ENCODE data around the gene TMEM191B.
"Not testable (repeated sequence)": the region's sequence is repeated elsewhere in the genome, so short reads cannot be mapped to it uniquely, and the experiment has no call there.

TMEM191B gene

DNA sequence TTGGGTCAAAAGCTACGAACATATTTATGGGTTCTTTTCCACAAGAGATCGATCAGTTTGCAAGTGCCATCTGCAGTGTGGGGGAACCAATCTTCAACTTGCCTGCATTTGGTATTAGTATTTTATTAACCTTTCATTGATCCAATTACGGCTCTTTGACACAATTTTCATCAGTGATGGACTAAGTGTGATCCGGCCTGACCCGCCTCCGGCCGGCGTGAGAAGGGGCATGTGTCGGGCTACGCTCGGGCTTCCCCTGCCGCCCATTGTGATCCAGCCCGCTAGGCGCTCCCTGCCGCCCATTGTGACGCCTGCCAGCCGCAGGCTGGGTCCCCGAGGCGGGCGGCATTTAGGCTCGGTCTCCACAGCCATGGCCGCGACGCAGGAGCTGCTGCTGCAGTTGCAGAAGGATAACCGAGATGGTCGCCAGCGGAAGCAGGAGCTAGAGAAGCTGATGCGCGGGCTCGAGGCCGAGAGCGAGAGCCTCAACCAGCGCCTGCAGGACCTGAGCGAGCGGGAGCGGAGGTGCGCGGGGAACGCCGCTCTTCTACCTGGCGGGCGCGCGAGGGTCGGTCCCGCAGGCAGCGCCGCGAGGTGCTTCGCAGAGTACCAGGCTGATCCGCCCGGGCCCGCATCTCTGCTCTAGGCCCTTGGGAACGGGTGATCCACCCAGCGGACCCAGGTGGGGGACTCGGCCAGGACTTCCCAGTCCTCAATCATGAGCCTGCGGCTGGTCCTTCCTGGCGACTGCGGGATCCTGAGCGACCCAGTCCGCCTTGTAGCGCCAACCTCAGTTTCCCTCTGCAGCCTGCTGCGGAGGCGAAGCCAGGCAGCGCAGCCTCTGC, at the start of gene TMEM191B:
TSS of gene TMEM191B (plus strand) at position 51 of the 845 bp plus-strand sequence. CDS start at position 230, 179 bp downstream.
- DNase-seq = not testable (repeated sequence)

DNA sequence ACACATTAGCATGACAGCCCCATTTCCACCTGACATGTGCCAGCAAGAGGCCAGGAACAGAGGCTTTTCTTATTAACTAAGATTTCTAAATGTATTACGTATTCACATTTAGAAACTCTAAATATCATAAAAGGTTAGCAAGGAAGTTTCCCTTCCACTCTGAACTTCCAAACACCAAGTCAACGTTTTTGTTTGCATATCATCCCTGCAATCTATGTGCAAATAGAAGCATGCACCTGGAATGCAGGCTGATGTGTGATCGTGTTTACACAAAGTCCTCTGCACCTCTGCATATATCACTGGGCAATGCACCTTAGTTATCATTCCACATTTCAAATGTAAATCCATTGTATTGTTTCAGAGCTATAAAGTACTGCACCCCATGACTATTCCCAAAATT, 31.4 kb upstream of the TMEM191B start:
- not testable (repeated sequence) for DNase-seq

- not testable (repeated sequence) for DNase-seq
Measured at GRCh38 chr22:18511327-18511726, 16.3 kb upstream of the TMEM191B start.

DNA sequence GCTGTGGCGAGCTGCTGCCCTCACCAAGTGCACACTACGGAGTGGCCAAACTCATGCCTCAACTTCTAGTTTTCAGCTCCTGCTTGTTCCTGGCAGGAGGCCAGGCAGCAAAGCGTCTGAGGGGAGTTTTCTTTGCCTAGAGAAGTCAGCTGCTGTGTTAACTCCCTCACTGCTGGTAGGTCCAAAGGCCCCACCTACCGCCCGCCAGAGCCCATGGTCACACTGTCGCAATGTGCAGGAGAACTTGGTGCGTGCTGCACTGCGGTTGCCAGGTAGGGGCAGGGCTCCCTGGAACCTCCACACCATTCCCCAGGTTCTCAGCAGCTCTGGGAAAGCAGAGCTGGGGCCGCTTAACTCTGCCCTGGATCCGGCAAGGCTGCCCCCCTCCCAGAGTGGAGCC, 15.2 kb upstream of the TMEM191B start:
- DNase-seq = not testable (repeated sequence)

DNA sequence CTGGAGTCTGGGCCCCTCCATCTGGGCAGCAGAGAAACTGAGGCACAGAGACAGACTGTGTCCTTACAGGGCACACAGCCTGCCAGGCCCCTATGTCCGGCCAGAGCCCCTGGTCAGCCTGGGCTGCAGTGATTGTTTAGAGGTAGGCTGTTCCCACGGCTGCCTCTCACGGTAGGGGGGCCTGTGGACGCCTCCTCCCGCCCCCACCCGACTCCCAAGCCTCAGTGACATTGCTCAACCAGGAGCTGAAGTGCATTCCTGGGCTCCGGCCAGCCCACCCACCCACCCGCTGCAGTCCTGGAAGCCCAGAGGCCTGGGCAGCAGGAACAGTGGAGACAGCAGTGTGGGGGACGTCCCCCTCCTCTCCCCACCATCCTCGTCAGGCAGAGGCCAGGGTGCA, 14.1 kb upstream of the TMEM191B start:
- DNase-seq = not testable (repeated sequence)

DNA sequence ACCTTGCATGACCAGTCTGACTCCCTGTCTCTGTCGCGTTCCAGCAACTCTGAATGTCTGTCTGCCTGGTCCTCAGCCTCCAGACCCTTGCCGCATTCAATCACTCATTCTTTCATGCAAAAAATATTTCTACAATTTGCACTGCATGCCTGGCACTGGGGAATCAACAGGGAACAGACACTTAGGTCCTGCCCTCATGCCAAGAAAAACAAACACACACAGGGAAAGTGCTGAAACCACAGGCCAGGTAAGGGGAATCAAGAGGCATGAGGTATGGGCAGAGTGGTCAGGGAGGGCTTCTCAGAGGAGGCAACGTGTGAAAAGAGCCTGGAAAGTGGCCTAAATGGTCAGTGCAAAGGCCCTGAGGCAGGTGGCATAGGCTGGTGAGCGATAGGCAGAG, 9.5 kb upstream of the TMEM191B start, which contains the start of gene GGTLC3:
TSS of gene GGTLC3 (minus strand) at position 101 of the 400 bp plus-strand sequence. CDS start 264 bp downstream, outside the sequence.
- DNase-seq = not testable (repeated sequence)

DNA sequence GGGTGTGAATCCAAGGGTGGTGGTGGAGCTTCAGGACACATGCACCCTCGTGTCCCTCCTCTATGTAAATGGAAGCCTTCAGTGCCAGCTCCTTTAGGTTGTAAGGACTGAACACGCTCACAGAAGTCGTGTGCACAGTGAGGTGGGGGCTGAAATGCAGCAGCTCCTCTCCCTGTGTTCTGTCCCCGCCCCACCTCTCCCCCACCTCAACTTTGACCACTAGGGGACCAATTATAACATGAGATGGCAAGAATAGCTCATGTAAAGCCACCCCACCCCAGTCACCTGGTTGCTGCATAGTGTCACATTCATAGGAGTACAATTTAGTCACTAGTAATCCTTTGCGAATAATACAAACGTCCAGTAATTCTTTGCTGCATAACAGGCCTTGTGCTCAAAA, 4.8 kb upstream of the TMEM191B start:
- not testable (repeated sequence) for DNase-seq

GRCh38 chr22:18523328-18523727, 4.3 kb upstream of the TMEM191B start:
- DNase-seq = not testable (repeated sequence)

- not testable (repeated sequence) for DNase-seq
Measured at GRCh38 chr22:18528597-18529415, 1.2 kb downstream of the TMEM191B start.

GRCh38 chr22:18529416-18530145, 2.0 kb downstream of the TMEM191B start:
- DNase-seq = not testable (repeated sequence)

DNA sequence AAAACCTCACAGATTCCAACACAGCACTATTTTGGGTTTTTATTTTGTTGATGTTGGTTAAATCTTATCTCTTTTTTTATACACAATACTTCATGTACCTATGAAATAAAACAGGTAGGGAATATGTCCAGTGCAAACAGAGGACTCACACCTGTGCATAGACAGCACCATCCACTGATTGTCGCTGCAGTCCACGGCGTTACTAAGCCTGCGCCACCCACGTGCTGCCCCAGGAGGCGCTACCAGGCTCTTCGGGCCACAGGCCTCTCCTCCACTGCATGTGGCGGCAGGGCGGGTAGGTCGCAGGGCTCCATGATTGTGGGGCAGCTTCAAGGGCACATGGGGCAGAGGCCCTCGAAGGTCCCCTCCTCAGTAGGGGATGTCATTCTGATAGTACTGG, 6.0 kb downstream of the TMEM191B start:
- DNase-seq = not testable (repeated sequence)

GRCh38 chr22:18534315-18534714, 6.7 kb downstream of the TMEM191B start:
- DNase-seq = not testable (repeated sequence)

DNA sequence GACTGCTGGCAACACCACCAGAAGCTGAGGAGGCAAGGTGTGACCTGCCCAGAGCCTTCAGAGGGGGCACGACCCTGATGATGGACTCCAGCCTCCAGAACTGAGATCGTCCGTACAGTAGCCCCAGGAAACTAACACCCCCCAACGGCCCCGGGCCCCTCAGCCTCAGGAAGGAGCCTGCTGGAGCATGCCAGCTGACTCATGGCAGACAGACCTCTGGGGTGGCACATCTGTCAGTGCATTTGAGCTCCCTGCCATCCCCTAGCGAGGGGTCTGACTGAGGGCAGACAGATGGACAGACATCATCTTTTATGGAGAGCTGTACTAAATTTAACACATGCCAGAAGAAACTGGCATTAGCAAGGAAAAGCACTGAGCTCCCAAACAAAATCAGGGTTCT, 12.4 kb downstream of the TMEM191B start:
- not testable (repeated sequence) for DNase-seq

DNA sequence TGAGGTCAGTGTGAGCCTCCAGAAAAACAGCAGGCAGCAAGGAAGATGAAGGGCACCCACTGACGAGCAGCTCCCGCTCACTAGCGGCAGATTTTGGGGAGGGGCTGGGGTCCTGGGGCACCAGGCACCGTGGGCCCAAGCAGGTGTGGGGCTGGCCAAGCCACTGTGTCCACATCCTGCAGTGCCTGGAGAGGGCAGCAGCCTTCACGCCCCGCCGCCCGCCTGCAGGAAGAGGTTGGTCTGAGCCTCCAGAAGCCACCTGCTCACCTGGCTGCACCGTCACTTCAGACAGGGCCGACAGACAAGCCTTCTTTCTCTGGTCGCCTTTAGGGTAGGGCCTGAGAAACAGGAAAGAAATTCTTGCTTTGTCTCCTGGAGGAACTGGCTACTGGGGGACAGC, 15.8 kb downstream of the TMEM191B start:
- DNase-seq = not testable (repeated sequence)

DNA sequence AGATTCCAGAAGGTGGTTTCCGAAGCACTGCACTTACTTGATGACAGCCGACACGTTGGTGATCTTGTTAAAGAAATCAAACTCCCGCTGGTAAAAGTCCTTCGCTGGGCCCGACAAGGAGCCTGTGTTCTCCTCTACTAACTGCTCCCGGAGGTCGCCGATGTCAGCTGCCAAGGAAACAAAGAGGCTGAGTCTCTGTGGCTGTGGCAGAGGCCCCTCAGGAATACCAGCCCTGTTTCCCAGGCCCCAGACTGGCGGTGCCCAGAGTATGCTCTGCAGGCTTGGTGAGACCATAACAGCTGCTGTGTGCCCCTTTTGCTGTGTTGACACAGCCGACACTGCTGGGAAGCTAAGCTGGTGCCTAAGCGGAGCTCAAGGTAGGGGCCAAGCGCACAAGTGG, 17.0 kb downstream of the TMEM191B start:
- DNase-seq = not testable (repeated sequence)

DNA sequence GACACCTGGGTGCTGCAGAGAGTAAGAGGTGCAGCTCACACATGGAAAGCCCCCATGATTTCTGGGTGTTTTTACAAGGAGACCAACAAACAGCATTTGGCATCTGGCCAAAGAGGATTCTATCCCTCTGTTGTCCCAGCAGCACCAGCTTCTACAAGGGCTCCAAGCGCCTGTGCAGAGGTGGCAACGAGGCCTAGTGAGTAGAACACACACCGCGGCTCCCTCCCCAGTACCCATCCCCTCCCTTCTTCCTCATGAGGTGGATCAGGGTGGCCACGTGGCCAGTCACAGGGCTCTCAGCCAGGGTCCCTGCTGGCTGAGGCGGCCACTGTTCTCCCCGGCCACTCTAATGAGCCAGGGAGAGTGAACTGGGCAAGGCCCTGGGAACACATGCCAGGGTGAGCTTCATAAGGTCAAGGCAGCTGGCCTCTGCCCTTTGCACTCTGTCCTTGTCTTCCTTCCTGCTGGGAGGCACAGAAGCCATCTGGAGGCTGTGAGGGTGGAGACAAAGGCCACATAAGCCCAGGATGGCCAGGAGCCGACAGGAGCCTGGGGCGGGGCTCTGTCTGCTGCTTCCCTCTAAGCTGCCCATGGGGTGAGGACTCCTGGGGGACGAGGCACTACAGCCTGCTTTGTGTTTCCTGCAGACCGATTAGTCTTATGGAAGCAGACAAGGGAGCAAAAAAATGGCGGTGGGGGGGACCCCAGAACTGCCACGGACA, 22.0 kb downstream of the TMEM191B start:
- not testable (repeated sequence) for DNase-seq

DNA sequence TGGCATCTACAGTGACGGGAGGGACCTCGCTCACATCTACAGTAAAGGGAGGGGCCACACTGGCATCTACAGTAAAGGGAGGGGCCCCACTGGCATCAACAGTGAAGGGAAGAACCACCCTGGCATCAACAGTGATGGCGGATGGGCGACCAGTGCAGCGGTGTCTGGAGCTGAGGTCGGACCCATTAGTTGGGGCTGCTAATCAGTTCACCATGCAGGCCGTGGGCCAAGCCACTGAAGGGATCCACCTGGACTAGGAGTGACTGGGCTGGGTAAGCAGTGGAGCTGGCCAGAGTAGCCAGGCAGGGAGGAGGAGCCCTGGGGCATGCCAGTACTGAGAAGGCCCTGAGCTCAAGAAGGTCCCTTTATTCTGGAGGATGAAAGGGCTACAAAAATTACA, 23.4 kb downstream of the TMEM191B start:
- not testable (repeated sequence) for DNase-seq

- not testable (repeated sequence) for DNase-seq
Measured at GRCh38 chr22:18552839-18553597, 25.4 kb downstream of the TMEM191B start.

DNA sequence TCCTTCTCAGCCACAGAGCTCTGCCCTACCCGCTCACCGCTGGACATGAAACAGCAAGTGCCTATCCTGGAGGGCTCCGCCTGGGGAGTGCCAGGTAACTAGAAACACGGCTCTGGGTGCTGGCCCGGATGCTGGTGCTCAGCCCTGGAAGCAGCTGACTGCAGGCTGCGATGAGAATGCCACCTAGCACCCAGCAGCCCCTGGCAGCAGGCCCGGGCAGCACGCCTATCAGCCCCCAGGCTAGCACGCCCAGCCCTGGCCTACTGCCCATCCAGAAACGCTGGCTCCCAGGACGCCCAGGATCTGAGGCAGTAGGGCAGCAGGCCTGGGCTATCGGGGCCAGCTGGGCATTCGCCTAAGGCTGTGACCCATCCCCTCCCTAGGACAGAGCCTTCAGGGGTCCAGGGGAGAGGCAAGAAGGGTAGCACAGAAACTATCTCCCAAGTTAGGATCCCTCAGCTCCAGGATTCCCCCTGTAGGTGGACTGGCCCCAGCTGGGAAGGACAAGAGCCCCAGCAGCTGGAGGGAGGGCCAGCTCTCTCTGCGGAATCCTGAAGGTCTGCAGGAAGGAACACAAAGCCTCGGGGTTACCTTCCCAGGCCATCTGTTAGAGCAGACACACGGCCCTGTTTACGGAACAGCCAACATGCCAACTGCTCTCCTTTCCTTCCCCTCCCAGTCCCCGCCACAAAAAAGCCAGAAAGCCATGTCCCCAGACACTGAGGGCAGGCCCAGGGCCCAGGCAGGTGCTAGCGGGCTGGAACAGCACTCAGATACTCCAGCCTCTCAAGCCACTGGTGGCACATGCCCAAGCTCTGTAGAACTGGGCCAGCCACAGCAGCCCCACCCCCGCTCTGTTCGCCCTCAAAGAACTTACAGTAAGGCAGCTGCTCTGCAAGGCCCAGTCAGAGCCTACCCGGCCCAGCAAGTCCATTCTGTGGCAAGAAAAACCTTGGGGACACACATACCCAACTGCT, 27.0 kb downstream of the TMEM191B start:
- not testable (repeated sequence) for DNase-seq
